Measurements from ENCODE around the gene E2F4. TPM values are rescaled to one million over a fixed set of nuclear protein-coding genes. Genes with fewer than 3 reads are reported as not detected.

The E2F4 gene
- polyA plus RNA-seq, 3 donors = 25.5 to 72.6 (median 52.0) TPM

- 2 to 3% (median 2%) methylated on average over 44 to 50 of the region's 50 CpGs for WGBS, 3 donors
- H3K27ac ChIP-seq (ENCODE audit: low read depth, low read length) = no peak within 1 kb of the TSS
These were observed 21.6 kb upstream of the E2F4 start, which contains the start of gene NOL3 for GRCh38 chr16:67170168-67170948. Gene NOL3, plus strand, starts transcription at chr16:67170538.

GRCh38 chr16:67170949-67171649 lies 20.9 kb upstream of the E2F4 start:
- WGBS, 3 donors = 39 to 48% (median 47%) methylated on average over 14 of the region's 14 CpGs
- no peak overlapping the region for H3K27ac ChIP-seq (ENCODE audit: low read depth, low read length)

- no peak overlapping the region for H3K27ac ChIP-seq (ENCODE audit: low read depth, low read length)
- WGBS, 3 donors = 75 to 100% (median 100%) methylated on average over 1 of the region's 1 CpG
These were observed 18.6 kb upstream of the E2F4 start for GRCh38 chr16:67173323-67173722.

- 0 to 6% (median 1%) methylated on average over 66 to 71 of the region's 71 CpGs for WGBS, 3 donors
- no peak overlapping the region for H3K27ac ChIP-seq (ENCODE audit: low read depth, low read length)
These were observed 17.9 kb upstream of the E2F4 start for GRCh38 chr16:67173808-67174705.

- no peak overlapping the region for H3K27ac ChIP-seq (ENCODE audit: low read depth, low read length)
- WGBS, 3 donors = 40 to 63% (median 45%) methylated on average over 29 to 31 of the region's 31 CpGs
These were observed 17.2 kb upstream of the E2F4 start for GRCh38 chr16:67174706-67175231.

GRCh38 chr16:67176662-67177061 lies 15.3 kb upstream of the E2F4 start:
- WGBS, 3 donors = 93 to 96% (median 96%) methylated on average over 12 of the region's 12 CpGs
- no peak overlapping the region for H3K27ac ChIP-seq (ENCODE audit: low read depth, low read length)

- WGBS, 3 donors = 2 to 6% (median 5%) methylated on average over 57 to 73 of the region's 73 CpGs
- no peak overlapping the region for H3K27ac ChIP-seq (ENCODE audit: low read depth, low read length)
These were observed 13.9 kb upstream of the E2F4 start for GRCh38 chr16:67177743-67178699.

GRCh38 chr16:67179421-67180080 lies 12.4 kb upstream of the E2F4 start:
- H3K27ac ChIP-seq (ENCODE audit: low read depth, low read length) = no peak overlapping the region
- WGBS, 3 donors = 87 to 95% (median 91%) methylated on average over 13 of the region's 13 CpGs

GRCh38 chr16:67180166-67180565 lies 11.8 kb upstream of the E2F4 start:
- 88 to 95% (median 92%) methylated on average over 16 of the region's 16 CpGs for WGBS, 3 donors
- H3K27ac ChIP-seq (ENCODE audit: low read depth, low read length) = no peak overlapping the region

- no peak overlapping the region for H3K27ac ChIP-seq (ENCODE audit: low read depth, low read length)
- 49 to 55% (median 52%) methylated on average over 2 of the region's 2 CpGs for WGBS, 3 donors
These were observed 10.6 kb upstream of the E2F4 start for GRCh38 chr16:67181346-67181745.

GRCh38 chr16:67182288-67182687 lies 9.7 kb upstream of the E2F4 start:
- no peak overlapping the region for H3K27ac ChIP-seq (ENCODE audit: low read depth, low read length)
- WGBS, 3 donors = 67 to 91% (median 72%) methylated on average over 2 of the region's 2 CpGs

GRCh38 chr16:67183284-67183626 lies 8.7 kb upstream of the E2F4 start:
- 5 to 8% (median 7%) methylated on average over 11 of the region's 11 CpGs for WGBS, 3 donors
- H3K27ac ChIP-seq (ENCODE audit: low read depth, low read length) = no peak overlapping the region

- H3K27ac ChIP-seq (ENCODE audit: low read depth, low read length) = no peak within 1 kb of the TSS
- 0% methylated on average over 57 to 77 of the region's 77 CpGs for WGBS, 3 donors
These were observed 8.1 kb upstream of the E2F4 start, which contains the start of gene MATCAP1 for GRCh38 chr16:67183627-67184452. Gene MATCAP1, minus strand, starts transcription at chr16:67183963. Its CDS starts 3,353 bp downstream, at chr16:67180610.

GRCh38 chr16:67184453-67184994 lies 7.4 kb upstream of the E2F4 start:
- 8 to 11% (median 10%) methylated on average over 48 to 59 of the region's 59 CpGs for WGBS, 3 donors
- H3K27ac ChIP-seq (ENCODE audit: low read depth, low read length) = no peak overlapping the region

GRCh38 chr16:67184995-67185650 lies 6.8 kb upstream of the E2F4 start:
- 12 to 21% (median 17%) methylated on average over 41 to 43 of the region's 43 CpGs for WGBS, 3 donors
- H3K27ac ChIP-seq (ENCODE audit: low read depth, low read length) = no peak overlapping the region
